Uterus (tissue), 2 donors: ENCODE data around the gene PLEKHH1.

Experiments
- CTCF ChIP-seq, 4 experiments: fragments of 200-600 bp in 2 of 4; fragments of 450-650 bp in 2 of 4; sonication (generic) in 2 of 4; IDR thresholded peaks; one replicate each; pipeline ENCODE4 v1.5.1; 2016 to 2019; ENCODE audit warnings: antibody characterized with exemption in 4 of 4, mild to moderate bottlenecking in 2 of 4, moderate library complexity in 1 of 4
- POLR2A ChIP-seq, 2 donors: fragments of 450-650 bp; IDR thresholded peaks; one replicate each; pipeline ENCODE4 v1.6.1; 2016; ENCODE audit warnings: antibody characterized with exemption in 2 of 2, mild to moderate bottlenecking in 1 of 2, moderate library complexity in 1 of 2

- TF ChIP-seq CTCF (IDR thresholded peaks at IDR 0.05), result no peak
- TF ChIP-seq POLR2A (IDR thresholded peaks at IDR 0.05), result no peak
These were observed 22.3 kb upstream of the PLEKHH1 start for GRCh38 chr14:67510836-67511235.
